SHP77 (cell line): Measurements from ENCODE around the gene CWC27.
A peak's percentile ranks its signal among the peaks of the same experiment; 100 is the strongest.

Experiments
- DNase-seq, 2 experiments: peaks; one replicate each; lab custom pipeline; 2025; lab: John Stamatoyannopoulos, UW

The CWC27 gene

GRCh38 chr5:65035211-65036206 is 266.8 kb downstream of the CWC27 start:
- peak; percentile 80 to 89 for DNase-seq

- DNase-seq: peak; percentile 7 to 15
These were observed 269.4 kb downstream of the CWC27 start for GRCh38 chr5:65037831-65038815.

- DNase-seq: no peak
These were observed 272.8 kb downstream of the CWC27 start for GRCh38 chr5:65041296-65042158.

GRCh38 chr5:65043843-65044359 is 275.2 kb downstream of the CWC27 start:
- no peak for DNase-seq

GRCh38 chr5:65047225-65047624 is 278.5 kb downstream of the CWC27 start:
- DNase-seq: no peak

- DNase-seq: no peak
These were observed 279.4 kb downstream of the CWC27 start for GRCh38 chr5:65047948-65048690.

GRCh38 chr5:65050140-65050539 is 281.4 kb downstream of the CWC27 start:
- DNase-seq: no peak

GRCh38 chr5:65050826-65051498 is 282.2 kb downstream of the CWC27 start:
- DNase-seq: no peak

- no peak for DNase-seq
These were observed 287.2 kb downstream of the CWC27 start for GRCh38 chr5:65055938-65056337.

- no peak for DNase-seq
These were observed 291.2 kb downstream of the CWC27 start for GRCh38 chr5:65059681-65060598.

GRCh38 chr5:65061250-65061973 is 292.7 kb downstream of the CWC27 start:
- peak in 1 of 2 experiments; percentile 17 for DNase-seq

- DNase-seq: no peak
These were observed 293.2 kb downstream of the CWC27 start for GRCh38 chr5:65061974-65062353.

- DNase-seq: no peak
These were observed 293.8 kb downstream of the CWC27 start for GRCh38 chr5:65062469-65063083.

- no peak for DNase-seq
These were observed 296.3 kb downstream of the CWC27 start for GRCh38 chr5:65065001-65065511.

- DNase-seq: no peak
These were observed 297.8 kb downstream of the CWC27 start for GRCh38 chr5:65066387-65067146.

GRCh38 chr5:65067147-65067506 is 298.4 kb downstream of the CWC27 start:
- DNase-seq: no peak
